NCI-H128 (cell line): ENCODE data around the gene CALCA.

Experiments
- DNase-seq: peaks from one replicate; lab custom pipeline; 2025; ENCODE audit not compliant: unreplicated experiment; lab: John Stamatoyannopoulos, UW

CALCA gene

DNA sequence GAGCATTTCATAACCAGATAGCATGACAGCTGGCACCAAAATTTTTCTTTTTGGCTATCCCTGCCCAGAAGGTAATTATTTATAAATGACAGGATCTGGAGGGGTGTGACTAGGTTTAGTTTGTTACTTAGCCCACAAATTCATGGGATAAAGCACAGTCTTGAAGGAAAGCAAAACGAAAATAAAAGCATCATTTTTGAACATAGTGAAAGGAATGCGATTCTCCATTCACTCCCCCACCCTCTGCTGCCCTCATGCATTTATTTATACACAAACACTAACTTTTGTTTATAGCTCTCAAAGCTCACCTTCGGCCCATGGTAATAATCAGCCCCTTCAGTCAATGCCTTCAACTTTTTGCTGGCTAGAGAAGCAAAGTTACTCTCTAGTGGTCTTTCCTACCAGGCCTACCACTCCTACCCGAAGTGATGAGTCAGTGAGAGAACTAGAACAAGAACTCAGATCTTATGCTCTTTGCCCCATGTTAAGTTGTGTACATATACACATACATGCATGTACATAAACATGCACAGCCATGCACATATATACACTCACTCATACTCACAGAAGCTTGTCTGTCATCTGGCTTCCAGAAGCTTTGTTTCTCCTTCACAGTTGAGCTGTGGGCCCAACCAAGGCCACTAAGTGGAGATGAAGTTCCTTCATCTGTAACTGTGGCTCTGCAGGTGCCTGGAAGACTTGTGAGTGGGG lies 22.6 kb downstream of the CALCA start:
- DNase-seq: no peak

GRCh38 chr11:14942745-14943144 lies 29.4 kb downstream of the CALCA start:
- DNase-seq: no peak

GRCh38 chr11:14938936-14939335 lies 33.2 kb downstream of the CALCA start:
- no peak for DNase-seq

- DNase-seq: no peak
Measured at GRCh38 chr11:14934641-14935351, 37.4 kb downstream of the CALCA start.

DNA sequence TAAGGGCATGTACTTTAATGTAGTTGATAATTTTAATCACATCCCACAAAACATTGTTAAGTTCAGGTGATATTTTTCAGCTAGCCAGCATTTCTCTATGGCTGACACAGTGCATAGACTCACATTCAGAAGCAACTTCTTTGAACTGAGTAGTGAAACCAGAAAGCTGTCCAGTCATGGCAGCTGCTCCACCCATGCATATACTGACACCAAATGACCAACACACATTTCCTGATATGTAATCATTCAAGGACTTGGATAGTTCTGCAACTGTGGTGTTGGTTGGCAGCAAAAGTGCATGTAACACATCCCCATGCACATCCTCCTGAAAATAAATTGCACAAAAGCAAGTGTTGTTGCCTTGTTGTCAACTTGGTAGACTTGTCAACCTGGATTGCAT lies 39.7 kb downstream of the CALCA start:
- DNase-seq: no peak

- DNase-seq: no peak
Measured at GRCh38 chr11:14930369-14930768, 41.8 kb downstream of the CALCA start.

- DNase-seq: no peak
Measured at GRCh38 chr11:14927146-14927545, 45.0 kb downstream of the CALCA start.

DNA sequence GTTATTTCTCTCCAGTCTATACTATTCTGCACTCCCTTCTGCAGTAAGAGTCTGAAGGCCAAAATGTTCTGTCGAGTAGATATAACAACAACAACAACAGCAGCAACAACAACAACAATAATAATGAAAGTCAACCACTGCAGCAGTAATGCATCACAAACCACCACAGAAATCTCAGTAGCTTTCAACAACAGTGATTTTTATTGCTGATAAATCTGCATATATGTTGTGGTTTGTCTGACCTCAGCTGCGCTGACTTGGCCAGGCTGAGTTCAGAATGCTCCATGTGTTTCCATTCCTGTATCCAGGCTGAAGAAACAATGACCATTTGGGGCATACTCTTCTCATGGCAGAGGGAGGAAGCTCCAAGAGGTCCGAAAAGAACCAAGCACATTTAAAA lies 47.8 kb downstream of the CALCA start:
- no peak for DNase-seq
